Adrenal gland (tissue), 12 donors: ENCODE data around the gene P2RY1. TPM values are rescaled to one million over a fixed set of nuclear protein-coding genes. Genes with fewer than 3 reads are reported as not detected.

ENCODE experiments used
- DNase-seq, 7 donors: peaks; one replicate each; pipeline ENCODE4 v3.0.0-alpha.2; 2019 to 2020
- H3K27ac ChIP-seq, 5 donors: fragments of 200-600 bp; sonication (generic) in 4 of 5; 1 replicate in 3 of 5; 2 replicates in 2 of 5; pipeline versions ENCODE4 v1.5.1 to v1.8.0; 2016 to 2020; ENCODE audit warnings: mild to moderate bottlenecking in 1 of 5
- H3K27me3 ChIP-seq: fragments of 200-600 bp; 2 replicates; pipeline ENCODE4 v1.8.0; 2021
- H3K36me3 ChIP-seq, 2 donors: fragments of 200-600 bp; replicated peaks in 1 of 2; 1 replicate in 1 of 2; 2 replicates in 1 of 2; pipeline versions ENCODE4 v1.5.1 to v1.8.0; 2018 to 2022
- H3K4me1 ChIP-seq, 2 donors: fragments of 200-600 bp; replicated peaks in 1 of 2; 1 replicate in 1 of 2; 2 replicates in 1 of 2; pipeline versions ENCODE4 v1.5.1 to v1.8.0; 2018 to 2021
- H3K4me3 ChIP-seq, 4 donors: fragments of 200-600 bp; sonication (generic) in 3 of 4; one replicate each; pipeline ENCODE4 v1.5.1; 2016 to 2018
- H3K9me3 ChIP-seq, 3 donors: fragments of 200-600 bp; sonication (generic) in 1 of 3; replicated peaks in 1 of 3; 1 replicate in 2 of 3; 2 replicates in 1 of 3; pipeline versions ENCODE4 v1.5.1 to v1.8.0; 2016 to 2021
- CTCF ChIP-seq, 6 experiments: fragments of 450-650 bp in 4 of 6; fragments of 200-600 bp in 2 of 6; sonication (generic) in 1 of 6; IDR thresholded peaks; 1 replicate in 5 of 6; 2 replicates in 1 of 6; pipeline versions ENCODE4 v1.5.1 to v1.8.0; 2016 to 2021; ENCODE audit warnings: antibody characterized with exemption in 6 of 6, mild to moderate bottlenecking in 2 of 6, moderate library complexity in 1 of 6
- POLR2A ChIP-seq, 2 donors: fragments of 450-650 bp; IDR thresholded peaks; one replicate each; pipeline ENCODE4 v1.6.1; 2017; ENCODE audit warnings: antibody characterized with exemption in 2 of 2, mild to moderate bottlenecking in 2 of 2, moderate library complexity in 1 of 2
- WGBS, 4 donors: extraction: QIAGEN DNeasy Blood & Tissue Kit in 2 of 4; methylation state at CpG; one replicate each; pipeline versions ENCODE4 v1.1.5 to v1.1.7; 2013 to 2017; 5-methylcytosine and 5-hydroxymethylcytosine counted together
- intact Hi-C, 2 donors: fragments of 100-400 bp; cut with DNase I; formaldehyde crosslinking; loops; one replicate each; pipeline versions ENCODE4 v1.14.1 to v1.15.0; 2022 to 2023
- polyA plus RNA-seq, 3 donors: library from polyadenylated mRNA; stranded (reverse); fragments of 200-250 nt in 2 of 3; fragments of 350-450 nt in 1 of 3; fragmentation: Illumina TruSeq in 1 of 3; extraction: RNeasy Lipid Tissue Mini Kit (QIAGEN cat#74804) in 1 of 3; gene quantifications; one replicate each; pipeline ENCODE4 v1.2.3, GENCODE V29; 2013 to 2014
- total RNA-seq, 9 donors: library from RNA; depleted of rRNA in 4 of 9; stranded (reverse); fragments of >200 nt in 4 of 9; fragments of 120-200 nt in 1 of 9; fragmentation: NEBNext Ultra II Directional in 1 of 9; extraction: Animal tissue kit (Norgen Biotek cat#: 25700) in 1 of 9; gene quantifications; one replicate each; pipeline versions ENCODE4 v1.1.0 to v1.2.4, GENCODE V29; 2013 to 2023
- donor health status: healthy with polysubstance abuse.
- donor health status: Bipolar disorder and iron deficiency.
- donor health status: DM: yes; HTN: yes; CAD: no.
- donor health status: DM: no; HTN: no; CAD: no.
- donor health status: DM: no; HTN: no; CAD: no.
- donor health status: DM: yes; HTN: yes; CAD: no.

The P2RY1 gene
- total and polyA plus RNA-seq, 12 donors, result 0.57 to 7.6 (median 3.5) TPM

GRCh38 chr3:152857082-152857481 is 22.2 kb downstream of the P2RY1 start:
- no peaks in the 10 kb centered on the region for H3K4me1 ChIP-seq
- H3K27me3 ChIP-seq, result no peaks in the 10 kb centered on the region
- H3K27ac ChIP-seq, result no peak overlapping the region
- intact Hi-C loops, result no loop called here
- TF ChIP-seq CTCF (IDR thresholded peaks at IDR 0.05), result no peak
- H3K36me3 ChIP-seq, result no peaks in the 10 kb centered on the region
- DNase-seq, result peak in 3 of 7 donors; percentile 7 to 50 (median 28)
- H3K4me3 ChIP-seq, result no peak overlapping the region
- WGBS, 4 donors, result 56 to 88% (median 70%) methylated on average over 1 of the region's 1 CpG
- no peaks in the 10 kb centered on the region for H3K9me3 ChIP-seq

- Histone ChIP-seq H3K4me3 (no peak overlapping the region), H3K27me3 (no peaks in the 10 kb centered on the region), H3K9me3 (no peaks in the 10 kb centered on the region), H3K27ac (peak overlapping the region in 2 of 5 donors; percentile 25 to 70), H3K4me1 (no peaks in the 10 kb centered on the region), H3K36me3 (no peaks in the 10 kb centered on the region)
- WGBS, 4 donors, result 72 to 81% (median 76%) methylated on average over 4 of the region's 4 CpGs
- peak in 1 of 7 donors; percentile 21 for DNase-seq
- TF ChIP-seq POLR2A (IDR thresholded peaks at IDR 0.05) (no peak), CTCF (IDR thresholded peaks at IDR 0.05) (no peak)
- intact Hi-C loops, result no loop called here
Measured at GRCh38 chr3:152858170-152858800, 23.4 kb downstream of the P2RY1 start.

- H3K27me3 ChIP-seq, result no peaks in the 10 kb centered on the region
- DNase-seq, result no peak
- no peaks in the 10 kb centered on the region for H3K4me1 ChIP-seq
- intact Hi-C loops, result no loop called here
- no peaks in the 10 kb centered on the region for H3K36me3 ChIP-seq
- WGBS, 4 donors, result 91 to 96% (median 93%) methylated on average over 1 of the region's 1 CpG
- no peak overlapping the region for H3K27ac ChIP-seq
- no peak overlapping the region for H3K4me3 ChIP-seq
- TF ChIP-seq POLR2A (IDR thresholded peaks at IDR 0.05) (no peak), CTCF (IDR thresholded peaks at IDR 0.05) (no peak)
- no peaks in the 10 kb centered on the region for H3K9me3 ChIP-seq
Measured at GRCh38 chr3:152860736-152861135, 25.8 kb downstream of the P2RY1 start.

GRCh38 chr3:152865668-152866245 is 30.8 kb downstream of the P2RY1 start:
- H3K27ac ChIP-seq, result no peak overlapping the region
- H3K36me3 ChIP-seq, result no peaks in the 10 kb centered on the region
- intact Hi-C loops, result no loop called here
- TF ChIP-seq POLR2A (IDR thresholded peaks at IDR 0.05) (no peak), CTCF (IDR thresholded peaks at IDR 0.05) (no peak)
- no peaks in the 10 kb centered on the region for H3K27me3 ChIP-seq
- no peak overlapping the region for H3K4me3 ChIP-seq
- no peaks in the 10 kb centered on the region for H3K4me1 ChIP-seq
- peaks cover 0 to 5% (median 0%) of the 10 kb centered on the region in 3 donors for H3K9me3 ChIP-seq
- no peak for DNase-seq
